DMS114 treated with DMSO at 0.1 percent for 48 hours (cell line): ENCODE measurements around the gene TRIO.
A peak's percentile ranks its signal among the peaks of the same experiment; 100 is the strongest.
"Not testable (repeated sequence)": the region's sequence is repeated elsewhere in the genome, so short reads cannot be mapped to it uniquely, and the experiment has no call there.

Experiments
- DNase-seq: peaks from one replicate; lab custom pipeline; 2025; ENCODE audit not compliant: unreplicated experiment; lab: John Stamatoyannopoulos, UW

TRIO gene

GRCh38 chr5:14142827-14143545 is at the start of gene TRIO:
Gene TRIO, plus strand, starts transcription at chr5:14143342. Its CDS starts 384 bp downstream, at chr5:14143726.
- peak; percentile 83 for DNase-seq

GRCh38 chr5:14097380-14097779 is 45.8 kb upstream of the TRIO start:
- not testable (repeated sequence) for DNase-seq

- no peak for DNase-seq
Observed at GRCh38 chr5:14097998-14098471, 45.1 kb upstream of the TRIO start.

- no peak for DNase-seq
Observed at GRCh38 chr5:14100281-14100680, 42.9 kb upstream of the TRIO start.

GRCh38 chr5:14101922-14102321 is 41.2 kb upstream of the TRIO start:
- DNase-seq = no peak

GRCh38 chr5:14102666-14103065 is 40.5 kb upstream of the TRIO start:
- DNase-seq = no peak

GRCh38 chr5:14105718-14106410 is 37.3 kb upstream of the TRIO start:
- DNase-seq = no peak

- DNase-seq = no peak
Observed at GRCh38 chr5:14107536-14107935, 35.6 kb upstream of the TRIO start.

- peak; percentile 62 for DNase-seq
Observed at GRCh38 chr5:14108170-14108996, 34.8 kb upstream of the TRIO start.

GRCh38 chr5:14109041-14109747 is 33.9 kb upstream of the TRIO start:
- no peak for DNase-seq

GRCh38 chr5:14109771-14110170 is 33.4 kb upstream of the TRIO start:
- no peak for DNase-seq

GRCh38 chr5:14110196-14110595 is 32.9 kb upstream of the TRIO start:
- DNase-seq = no peak

- no peak for DNase-seq
Observed at GRCh38 chr5:14110680-14111079, 32.5 kb upstream of the TRIO start.

GRCh38 chr5:14112998-14113652 is 30.0 kb upstream of the TRIO start:
- no peak for DNase-seq

- no peak for DNase-seq
Observed at GRCh38 chr5:14114615-14115251, 28.4 kb upstream of the TRIO start.

- DNase-seq = no peak
Observed at GRCh38 chr5:14115323-14115895, 27.7 kb upstream of the TRIO start.

- no peak for DNase-seq
Observed at GRCh38 chr5:14118551-14119320, 24.4 kb upstream of the TRIO start.

GRCh38 chr5:14120176-14120575 is 23.0 kb upstream of the TRIO start:
- DNase-seq = no peak

GRCh38 chr5:14121552-14121951 is 21.6 kb upstream of the TRIO start:
- DNase-seq = no peak
